Thyroid gland (tissue), 4 donors: ENCODE measurements around the gene ABCA9. TPM values are rescaled to one million over a fixed set of nuclear protein-coding genes. Genes with fewer than 3 reads are reported as not detected.
"Not testable (repeated sequence)": the region's sequence is repeated elsewhere in the genome, so short reads cannot be mapped to it uniquely, and the experiment has no call there.

Source experiments
- DNase-seq, 2 donors: peaks; one replicate each; pipeline ENCODE4 v3.0.0-alpha.2; 2019
- H3K27ac ChIP-seq, 3 donors: fragments of 200-600 bp; sonication (generic); 1 replicate in 2 of 3; 2 replicates in 1 of 3; pipeline ENCODE4 v1.5.1; 2016 to 2019; ENCODE audit warnings: mild to moderate bottlenecking in 1 of 3, moderate library complexity in 1 of 3
- H3K27me3 ChIP-seq: fragments of 200-600 bp; sonication (generic); one replicate; pipeline ENCODE4 v1.5.1; 2019
- H3K36me3 ChIP-seq, 2 donors: fragments of 200-600 bp; sonication (generic); one replicate each; pipeline ENCODE4 v1.5.1; 2016 to 2019
- H3K4me1 ChIP-seq, 2 donors: fragments of 200-600 bp; sonication (generic); one replicate each; pipeline ENCODE4 v1.5.1; 2017 to 2019
- H3K4me3 ChIP-seq, 3 donors: fragments of 200-600 bp; sonication (generic); replicated peaks in 1 of 3; 1 replicate in 2 of 3; 2 replicates in 1 of 3; pipeline ENCODE4 v1.5.1; 2016; ENCODE audit warnings: mild to moderate bottlenecking in 1 of 3
- H3K9me3 ChIP-seq: fragments of 200-600 bp; sonication (generic); one replicate; pipeline ENCODE4 v1.5.1; 2017
- CTCF ChIP-seq, 6 experiments: fragments of 200-600 bp in 3 of 6; fragments of 450-650 bp in 3 of 6; sonication (generic) in 3 of 6; IDR thresholded peaks; one replicate each; pipeline ENCODE4 v1.5.1; 2016 to 2019; ENCODE audit warnings: antibody characterized with exemption in 6 of 6, mild to moderate bottlenecking in 2 of 6, inconsistent platforms in 1 of 6, moderate library complexity in 1 of 6
- POLR2A ChIP-seq, 2 donors: fragments of 450-650 bp; IDR thresholded peaks; one replicate each; pipeline ENCODE4 v1.6.1; 2017; ENCODE audit warnings: antibody characterized with exemption in 2 of 2, mild to moderate bottlenecking in 2 of 2, moderate library complexity in 1 of 2
- WGBS, 2 donors: methylation state at CpG; one replicate each; pipeline ENCODE4 v1.1.5; 2017; 5-methylcytosine and 5-hydroxymethylcytosine counted together
- intact Hi-C: fragments of 100-400 bp; cut with DNase I; formaldehyde crosslinking; loops from one replicate; pipeline ENCODE4 v1.15.1; 2023
- total RNA-seq, 4 donors: library from RNA; depleted of rRNA; stranded (reverse); fragments of >200 nt; gene quantifications; one replicate each; pipeline ENCODE4 v1.2.3, GENCODE V29; 2016

ABCA9 gene
- total RNA-seq, 4 donors from 2014 or later: 11.9 to 40.2 (median 25.4) TPM

- DNase-seq: peak; percentile 5 to 6
These were observed 105.4 kb downstream of the ABCA9 start, which contains the start of gene ABCA8 for GRCh38 chr17:68955181-68955841. TSS of gene ABCA8 (minus strand) at chr17:68955392. CDS start at chr17:68942034, 13,358 bp downstream.

GRCh38 chr17:68954146-68954896, 106.4 kb downstream of the ABCA9 start:
- no peak for DNase-seq
- TF ChIP-seq POLR2A (IDR thresholded peaks at IDR 0.05) (no peak), CTCF (IDR thresholded peaks at IDR 0.05) (no peak)
- H3K4me3 ChIP-seq: peak overlapping the region in 1 of 3 donors; percentile 9
- 54 to 56% methylated on average over 4 of the region's 4 CpGs for WGBS, 2 donors
- no peaks in the 10 kb centered on the region for H3K36me3 ChIP-seq
- no peaks in the 10 kb centered on the region for H3K27me3 ChIP-seq
- peak overlapping the region; percentile 25 to 45 (median 44) for H3K27ac ChIP-seq
- peaks cover 0 to 4% of the 10 kb centered on the region in 2 donors for H3K4me1 ChIP-seq
- intact Hi-C loops: no loop called here
- H3K9me3 ChIP-seq: no peaks in the 10 kb centered on the region

More at GRCh38 chr17:68955181-68955841, 105.4 kb downstream of the ABCA9 start, which contains the start of gene ABCA8:
- Histone ChIP-seq H3K4me3 (peak within 1 kb of the TSS in 1 of 3 donors; percentile 9), H3K27me3 (no peaks in the 10 kb centered on the region), H3K4me1 (peaks cover 0 to 4% of the 10 kb centered on the region in 2 donors), H3K27ac (peak within 1 kb of the TSS; percentile 25 to 45 (median 44)), H3K9me3 (no peaks in the 10 kb centered on the region), H3K36me3 (no peaks in the 10 kb centered on the region)
- WGBS, 2 donors: 39 to 49% methylated on average over 4 of the region's 4 CpGs
- no peak for TF ChIP-seq POLR2A (IDR thresholded peaks at IDR 0.05)
- TF ChIP-seq CTCF (IDR thresholded peaks at IDR 0.05): no peak
- intact Hi-C loops: no loop called here

- peak overlapping the region in 1 of 3 donors; percentile 33 for H3K27ac ChIP-seq
- H3K4me1 ChIP-seq: peaks cover 0 to 4% of the 10 kb centered on the region in 2 donors
- H3K9me3 ChIP-seq: no peaks in the 10 kb centered on the region
- no peaks in the 10 kb centered on the region for H3K27me3 ChIP-seq
- no peaks in the 10 kb centered on the region for H3K36me3 ChIP-seq
- no peak for DNase-seq
- TF ChIP-seq POLR2A (IDR thresholded peaks at IDR 0.05) (no peak), CTCF (IDR thresholded peaks at IDR 0.05) (no peak)
- intact Hi-C loops: no loop called here
- WGBS, 2 donors: 83 to 91% methylated on average over 4 of the region's 4 CpGs
- no peak overlapping the region for H3K4me3 ChIP-seq
These were observed 107.3 kb downstream of the ABCA9 start for GRCh38 chr17:68953340-68953997.

GRCh38 chr17:68950725-68951124, 110.0 kb downstream of the ABCA9 start:
- no peak for DNase-seq
- TF ChIP-seq POLR2A (IDR thresholded peaks at IDR 0.05) (no peak), CTCF (IDR thresholded peaks at IDR 0.05) (no peak)
- intact Hi-C loops: no loop called here
- H3K9me3 ChIP-seq: no peaks in the 10 kb centered on the region
- no peak overlapping the region for H3K4me3 ChIP-seq
- H3K27ac ChIP-seq: no peak overlapping the region
- no peaks in the 10 kb centered on the region for H3K27me3 ChIP-seq
- no peaks in the 10 kb centered on the region for H3K36me3 ChIP-seq
- peaks cover 0 to 4% of the 10 kb centered on the region in 2 donors for H3K4me1 ChIP-seq
- 87 to 92% methylated on average over 4 of the region's 4 CpGs for WGBS, 2 donors

GRCh38 chr17:68947868-68948267, 112.9 kb downstream of the ABCA9 start:
- intact Hi-C loops, H3K4me1 ChIP-seq, H3K27ac ChIP-seq, H3K27me3 ChIP-seq, H3K9me3 ChIP-seq, H3K36me3 ChIP-seq, DNase-seq, H3K4me3 ChIP-seq: not testable (repeated sequence)
- 83 to 97% methylated on average over 1 of the region's 1 CpG for WGBS, 2 donors
